ENCODE measurements around the gene NRAP.
A peak's percentile ranks its signal among the peaks of the same experiment; 100 is the strongest.
"Not testable (repeated sequence)": the region's sequence is repeated elsewhere in the genome, so short reads cannot be mapped to it uniquely, and the experiment has no call there.

NRAP gene

GRCh38 chr10:113680190-113681111 lies 16.6 kb upstream of the NRAP start:
- no peak for DNase-seq (ENCODE audit: low spot score)

GRCh38 chr10:113679463-113680189 lies 15.8 kb upstream of the NRAP start, which contains the start of gene CASP7:
TSS of gene CASP7 (plus strand) at chr10:113679912. CDS start at chr10:113697494, 17,582 bp downstream.
- peak; percentile 39 for DNase-seq (ENCODE audit: low spot score)

GRCh38 chr10:113666682-113667252 lies 2.9 kb upstream of the NRAP start:
- DNase-seq (ENCODE audit: low spot score) = no peak

- DNase-seq (ENCODE audit: low spot score) = no peak
These were observed 2.0 kb upstream of the NRAP start for GRCh38 chr10:113665806-113666354.

- DNase-seq (ENCODE audit: low spot score) = no peak
These were observed 1.5 kb upstream of the NRAP start for GRCh38 chr10:113665352-113665751.

- DNase-seq (ENCODE audit: low spot score) = no peak
These were observed 699 bp downstream of the NRAP start for GRCh38 chr10:113663142-113663541.

- DNase-seq (ENCODE audit: low spot score) = no peak
These were observed 2.5 kb downstream of the NRAP start for GRCh38 chr10:113661332-113661731.

- no peak for DNase-seq (ENCODE audit: low spot score)
These were observed 6.3 kb downstream of the NRAP start for GRCh38 chr10:113657544-113657943.

- DNase-seq (ENCODE audit: low spot score) = no peak
These were observed 6.9 kb downstream of the NRAP start for GRCh38 chr10:113656896-113657295.

GRCh38 chr10:113652456-113652855 lies 11.4 kb downstream of the NRAP start:
- not testable (repeated sequence) for DNase-seq (ENCODE audit: low spot score)

- DNase-seq (ENCODE audit: low spot score) = no peak
These were observed 11.9 kb downstream of the NRAP start for GRCh38 chr10:113651898-113652297.

- DNase-seq (ENCODE audit: low spot score) = no peak
These were observed 12.8 kb downstream of the NRAP start for GRCh38 chr10:113651021-113651420.

- DNase-seq (ENCODE audit: low spot score) = no peak
These were observed 13.7 kb downstream of the NRAP start for GRCh38 chr10:113650172-113650571.

GRCh38 chr10:113648478-113648877 lies 15.4 kb downstream of the NRAP start:
- DNase-seq (ENCODE audit: low spot score) = no peak

GRCh38 chr10:113647812-113648211 lies 16.0 kb downstream of the NRAP start:
- DNase-seq (ENCODE audit: low spot score) = no peak

GRCh38 chr10:113646336-113647201 lies 17.3 kb downstream of the NRAP start:
- no peak for DNase-seq (ENCODE audit: low spot score)

- DNase-seq (ENCODE audit: low spot score) = no peak
These were observed 19.4 kb downstream of the NRAP start for GRCh38 chr10:113644185-113645120.

- no peak for DNase-seq (ENCODE audit: low spot score)
These were observed 20.7 kb downstream of the NRAP start for GRCh38 chr10:113643183-113643582.

GRCh38 chr10:113641702-113642101 lies 22.1 kb downstream of the NRAP start:
- no peak for DNase-seq (ENCODE audit: low spot score)

GRCh38 chr10:113639966-113640365 lies 23.9 kb downstream of the NRAP start:
- DNase-seq (ENCODE audit: low spot score) = no peak

Data from hematopoietic multipotent progenitor cell treated with erythropoietin and hydrocortisone succinate and interleukin-3 and kit ligand, for 17 days (in vitro differentiated cells).